A549 (cell line): Measurements from ENCODE around the gene SYNJ2BP. TPM values are rescaled to one million over a fixed set of nuclear protein-coding genes. Genes with fewer than 3 reads are reported as not detected.
"Not testable (repeated sequence)": the region's sequence is repeated elsewhere in the genome, so short reads cannot be mapped to it uniquely, and the experiment has no call there.

ENCODE experiments used
- ATAC-seq, 2 experiments: fragments of 200-7000 bp in 1 of 2; fragments of >200 bp in 1 of 2; cut with Nextera tagmentation in 1 of 2; cut with Tn5 transposase in 1 of 2; 3 replicates each; pipeline versions ENCODE4 v1.8.0 to v1.9.1; 2018 to 2020; ENCODE audit warnings: mild to moderate bottlenecking in 1 of 2, moderate library complexity in 1 of 2
- CTCF ChIA-PET: fragments of 300-600 bp; sonication (Branson Sonifier 250); formaldehyde crosslinking; extraction: SDS; loops from one replicate; lab custom pipeline; 2021; ENCODE audit warnings: antibody characterized with exemption, inconsistent platforms; lab: Yijun Ruan, JAX
- POLR2A ChIA-PET: fragments of 350-600 bp; formaldehyde crosslinking; extraction: SDS; loops from one replicate; lab custom pipeline; 2021; ENCODE audit warnings: antibody characterized with exemption, inconsistent platforms; lab: Yijun Ruan, JAX
- DNase-seq, 2 experiments: peaks; one replicate each; pipeline versions ENCODE4 v3.0.0 to v3.0.0-alpha.2; 2011 to 2016; ENCODE audit warnings: low read depth in 1 of 2, low spot score in 1 of 2
- FAIRE-seq: peaks from 2 replicates; lab custom pipeline; 2011; peaks lifted over from hg19 to GRCh38; lab: Jason Lieb, UNC
- H3K27ac ChIP-seq, 2 experiments: fragments of >200 bp; sonication (Bioruptor Twin); formaldehyde crosslinking; 3 replicates each; pipeline ENCODE4 v1.5.1; 2016 to 2017
- H3K4me1 ChIP-seq: fragments of >200 bp; sonication (Bioruptor Twin); formaldehyde crosslinking; 3 replicates; pipeline ENCODE4 v1.6.1; 2016
- H3K4me2 ChIP-seq: fragments of >200 bp; sonication (Bioruptor Twin); formaldehyde crosslinking; 3 replicates; pipeline ENCODE4 v1.6.1; 2016
- H3K4me3 ChIP-seq: fragments of >200 bp; sonication (Bioruptor Twin); formaldehyde crosslinking; 3 replicates; pipeline ENCODE4 v1.5.1; 2016
- H3K9me3 ChIP-seq: fragments of >200 bp; sonication (Bioruptor Twin); formaldehyde crosslinking; 3 replicates; pipeline ENCODE4 v1.6.1; 2016
- CBX8 ChIP-seq: fragments of 200-600 bp; sonication (generic); IDR thresholded peaks from 2 replicates; pipeline ENCODE4 v1.6.1; 2016
- CEBPB ChIP-seq, 2 experiments: fragments of >200 bp in 1 of 2; sonication (Bioruptor Twin) in 1 of 2; formaldehyde crosslinking in 1 of 2; IDR thresholded peaks; 2 replicates each; pipeline ENCODE4 v1.6.1; 2012 to 2016
- EP300 ChIP-seq, 2 experiments: fragments of >200 bp; sonication (Bioruptor Twin); formaldehyde crosslinking; IDR thresholded peaks; 2 replicates in 1 of 2; 3 replicates in 1 of 2; pipeline ENCODE4 v1.6.1; 2016 to 2017
- HDAC2 ChIP-seq: fragments of 200-600 bp; sonication (generic); IDR thresholded peaks from 2 replicates; pipeline ENCODE4 v1.6.1; 2016
- HOXA7 ChIP-seq: fragments of 250-450 bp; sonication (Bioruptor Pico); IDR thresholded peaks from 2 replicates; pipeline ENCODE4 v1.5.0; 2020; ENCODE audit warnings: mild to moderate bottlenecking, moderate library complexity
- KDM1A ChIP-seq: fragments of 200-600 bp; sonication (generic); IDR thresholded peaks from 2 replicates; pipeline ENCODE4 v1.6.1; 2016; ENCODE audit warnings: low read depth, mild to moderate bottlenecking
- MAFK ChIP-seq: fragments of 450-650 bp; IDR thresholded peaks from 2 replicates; pipeline ENCODE4 v1.6.1; 2014; ENCODE audit not compliant: partially characterized antibody
- MAZ ChIP-seq: fragments of 150-350 bp; IDR thresholded peaks from 2 replicates; pipeline ENCODE4 v1.6.1; 2014; ENCODE audit warnings: antibody characterized with exemption, low read depth, low read length, borderline replicate concordance
- NFE2L2 ChIP-seq: fragments of 150-350 bp; conservative IDR thresholded peaks from 2 replicates; pipeline ENCODE4 v1.6.1; 2014; ENCODE audit warnings: low read length
- NPAS2 ChIP-seq: fragments of 250-450 bp; sonication (Bioruptor Pico); IDR thresholded peaks from 2 replicates; pipeline ENCODE4 v1.8.0; 2022; ENCODE audit warnings: mild to moderate bottlenecking, moderate library complexity, borderline replicate concordance
- PHF8 ChIP-seq: fragments of 200-600 bp; sonication (generic); IDR thresholded peaks from 2 replicates; pipeline ENCODE4 v1.6.1; 2016; ENCODE audit warnings: low read depth, mild to moderate bottlenecking, antibody characterized with exemption, moderate library complexity, borderline replicate concordance
- POLR2A ChIP-seq: IDR thresholded peaks from 2 replicates; pipeline ENCODE4 v1.6.1; 2012; ENCODE audit warnings: mild to moderate bottlenecking, low read length
- POLR2AphosphoS2 ChIP-seq: conservative IDR thresholded peaks from 2 replicates; pipeline ENCODE4 v1.6.1; 2012; ENCODE audit warnings: low read length, improper control_type of control experiment, inconsistent platforms
- RAD21 ChIP-seq, 2 experiments: fragments of >200 bp in 1 of 2; sonication (Bioruptor Twin) in 1 of 2; formaldehyde crosslinking in 1 of 2; IDR thresholded peaks in 1 of 2; conservative IDR thresholded peaks in 1 of 2; 2 replicates in 1 of 2; 3 replicates in 1 of 2; pipeline ENCODE4 v1.6.1; 2012 to 2018; ENCODE audit warnings: inconsistent platforms in 1 of 2
- RARB ChIP-seq: fragments of 250-450 bp; sonication (Bioruptor Pico); IDR thresholded peaks from 2 replicates; pipeline ENCODE4 v1.8.0; 2021; ENCODE audit warnings: mild to moderate bottlenecking, moderate library complexity
- RFX5 ChIP-seq: fragments of 450-650 bp; IDR thresholded peaks from 2 replicates; pipeline ENCODE4 v1.7.1; 2014; ENCODE audit warnings: antibody characterized with exemption, mild to moderate bottlenecking, moderate library complexity
- RNF2 ChIP-seq: fragments of 200-600 bp; sonication (generic); IDR thresholded peaks from 2 replicates; pipeline ENCODE4 v1.6.1; 2016; ENCODE audit warnings: low read depth, mild to moderate bottlenecking, antibody characterized with exemption, moderate library complexity, borderline replicate concordance
- SMC3 ChIP-seq: fragments of >200 bp; sonication (Bioruptor Twin); formaldehyde crosslinking; IDR thresholded peaks from 3 replicates; pipeline ENCODE4 v1.6.1; 2018; ENCODE audit warnings: inconsistent platforms
- SREBF2 ChIP-seq: fragments of 450-650 bp; IDR thresholded peaks from 2 replicates; pipeline ENCODE4 v1.6.1; 2014; ENCODE audit warnings: mild to moderate bottlenecking, moderate library complexity
- WGBS: methylation state at CpG from one replicate; pipeline ENCODE4 v1.1.6; 2017; ENCODE audit errors: missing lambda C conversion rate; 5-methylcytosine and 5-hydroxymethylcytosine counted together
- polyA plus RNA-seq, 4 experiments: library from polyadenylated mRNA; depleted of rRNA in 3 of 4; stranded (reverse); fragments of >200 nt; fragmentation: RNase III in 1 of 4; extraction: RNeasy Plus Mini Kit Qiagen cat#74134 plus additional on column Dnase treatment in 1 of 4; gene quantifications; 2 replicates in 3 of 4; 3 replicates in 1 of 4; pipeline ENCODE4 v1.2.3, GENCODE V29; 2011 to 2017
- TF ChIP-seq, protein P1 (sequence below): fragments of >200 bp; sonication (Bioruptor Twin); formaldehyde crosslinking; IDR thresholded peaks from 3 replicates; pipeline ENCODE4 v1.5.1; 2016
- TF ChIP-seq, protein P2 (sequence below): IDR thresholded peaks from 2 replicates; pipeline ENCODE4 v1.6.1; 2012
- TF ChIP-seq, protein P3 (sequence below): fragments of >200 bp; sonication (Bioruptor Twin); formaldehyde crosslinking; IDR thresholded peaks from 2 replicates; pipeline ENCODE4 v1.6.1; 2016
- TF ChIP-seq, protein P4 (sequence below): IDR thresholded peaks from 2 replicates; pipeline ENCODE4 v1.6.1; 2012

Gene SYNJ2BP
- polyA plus RNA-seq, 2 of the 4 experiments (the other 2 are of a cell fraction), result 13.0 to 31.9 TPM

DNA sequence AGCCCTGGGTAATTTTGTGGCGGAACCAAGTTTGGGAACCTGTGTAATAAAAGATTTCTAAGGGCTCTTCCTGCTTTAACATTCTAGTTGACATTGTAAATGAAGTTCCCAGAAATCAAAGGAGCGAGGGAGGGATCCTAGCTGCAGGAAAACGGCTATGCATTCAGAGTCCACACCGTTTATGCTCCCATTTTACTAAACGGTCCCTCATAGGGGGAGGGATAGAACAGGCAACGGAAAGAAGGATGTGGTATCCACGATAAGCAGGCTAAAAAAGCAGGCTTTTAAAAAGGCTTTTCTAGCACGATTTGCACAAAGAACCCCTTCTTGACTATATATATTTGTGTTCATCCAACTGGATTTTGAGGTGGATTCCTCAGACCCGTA is 559 bp downstream of the SYNJ2BP start:
- peak in 1 of 2 experiments; percentile 3 for DNase-seq
- WGBS, result 6% methylated on average over 9 of the region's 9 CpGs
- ATAC-seq, result peak; percentile 69 to 72; a peak in 4 of 6 replicates
- ChIA-PET CTCF (interaction anchor here (1.4 kb wide), 1 partner anchor 23 kb away, joined by 3 read pairs; no protein-coding TSS in a partner anchor), POLR2A (no interaction called here)
- H3K9me3 ChIP-seq, result no peaks in the 10 kb centered on the region
- peak overlapping the region; percentile 66 for H3K4me3 ChIP-seq
- peaks cover 13% of the 10 kb centered on the region; the same call in 2 of the 3 replicates for H3K4me1 ChIP-seq
- TF ChIP-seq, protein P1, sequence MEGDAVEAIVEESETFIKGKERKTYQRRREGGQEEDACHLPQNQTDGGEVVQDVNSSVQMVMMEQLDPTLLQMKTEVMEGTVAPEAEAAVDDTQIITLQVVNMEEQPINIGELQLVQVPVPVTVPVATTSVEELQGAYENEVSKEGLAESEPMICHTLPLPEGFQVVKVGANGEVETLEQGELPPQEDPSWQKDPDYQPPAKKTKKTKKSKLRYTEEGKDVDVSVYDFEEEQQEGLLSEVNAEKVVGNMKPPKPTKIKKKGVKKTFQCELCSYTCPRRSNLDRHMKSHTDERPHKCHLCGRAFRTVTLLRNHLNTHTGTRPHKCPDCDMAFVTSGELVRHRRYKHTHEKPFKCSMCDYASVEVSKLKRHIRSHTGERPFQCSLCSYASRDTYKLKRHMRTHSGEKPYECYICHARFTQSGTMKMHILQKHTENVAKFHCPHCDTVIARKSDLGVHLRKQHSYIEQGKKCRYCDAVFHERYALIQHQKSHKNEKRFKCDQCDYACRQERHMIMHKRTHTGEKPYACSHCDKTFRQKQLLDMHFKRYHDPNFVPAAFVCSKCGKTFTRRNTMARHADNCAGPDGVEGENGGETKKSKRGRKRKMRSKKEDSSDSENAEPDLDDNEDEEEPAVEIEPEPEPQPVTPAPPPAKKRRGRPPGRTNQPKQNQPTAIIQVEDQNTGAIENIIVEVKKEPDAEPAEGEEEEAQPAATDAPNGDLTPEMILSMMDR, result no peak
- TF ChIP-seq PHF8 (no peak), POLR2AphosphoS2 (no peak), RARB (CRISPR knock-in tag) (no peak), EP300 (IDR thresholded peaks at IDR 0.05) (no peak), KDM1A (no peak), NFE2L2 (no peak), RFX5 (no peak), SREBF2 (no peak), HDAC2 (no peak), POLR2A (no peak), RNF2 (no peak)
- TF ChIP-seq, protein P2, sequence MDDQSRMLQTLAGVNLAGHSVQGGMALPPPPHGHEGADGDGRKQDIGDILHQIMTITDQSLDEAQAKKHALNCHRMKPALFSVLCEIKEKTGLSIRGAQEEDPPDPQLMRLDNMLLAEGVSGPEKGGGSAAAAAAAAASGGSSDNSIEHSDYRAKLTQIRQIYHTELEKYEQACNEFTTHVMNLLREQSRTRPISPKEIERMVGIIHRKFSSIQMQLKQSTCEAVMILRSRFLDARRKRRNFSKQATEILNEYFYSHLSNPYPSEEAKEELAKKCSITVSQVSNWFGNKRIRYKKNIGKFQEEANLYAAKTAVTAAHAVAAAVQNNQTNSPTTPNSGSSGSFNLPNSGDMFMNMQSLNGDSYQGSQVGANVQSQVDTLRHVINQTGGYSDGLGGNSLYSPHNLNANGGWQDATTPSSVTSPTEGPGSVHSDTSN, result no peak
- H3K4me2 ChIP-seq, result peak overlapping the region; percentile 78
- no peak for FAIRE-seq
- peak overlapping the region; percentile 69 to 89 for H3K27ac ChIP-seq

DNA sequence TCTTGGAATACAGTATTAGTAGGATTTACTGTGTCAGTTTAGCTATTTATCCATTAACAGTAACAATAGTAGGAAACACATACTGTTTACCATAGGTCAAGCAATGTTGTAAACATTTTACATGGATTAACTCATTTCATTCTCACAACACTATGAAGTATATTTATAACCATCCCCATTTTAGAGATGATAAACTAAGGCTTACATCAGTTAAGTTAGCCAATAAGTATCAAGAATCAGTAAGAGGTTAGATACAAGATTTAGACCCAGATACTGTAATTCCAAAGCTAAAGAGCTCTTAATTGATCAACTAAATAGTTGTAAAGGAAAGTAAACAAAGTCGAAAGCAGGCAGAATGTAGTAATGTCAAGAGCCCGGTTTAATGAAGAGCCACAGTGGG is 1.1 kb downstream of the SYNJ2BP start:
- H3K4me3 ChIP-seq, result peak overlapping the region; percentile 66
- POLR2A ChIA-PET, result no interaction called here
- H3K9me3 ChIP-seq, result no peaks in the 10 kb centered on the region
- WGBS, result 21% methylated on average over 2 of the region's 2 CpGs
- H3K27ac ChIP-seq, result no peak overlapping the region
- DNase-seq, result no peak
- peak overlapping the region; percentile 78 for H3K4me2 ChIP-seq
- ATAC-seq, result no peak
- TF ChIP-seq, protein P2, result no peak
- peak; percentile 74; the same call in 1 of the 2 replicates for TF ChIP-seq KDM1A
- TF ChIP-seq, all 56 proteins: peak for 1
- CTCF ChIA-PET, result interaction anchor here (1.4 kb wide), 1 partner anchor 24 kb away, joined by 3 read pairs; no protein-coding TSS in a partner anchor
- H3K4me1 ChIP-seq, result peaks cover 13% of the 10 kb centered on the region; the same call in 2 of the 3 replicates
- no peak for FAIRE-seq

DNA sequence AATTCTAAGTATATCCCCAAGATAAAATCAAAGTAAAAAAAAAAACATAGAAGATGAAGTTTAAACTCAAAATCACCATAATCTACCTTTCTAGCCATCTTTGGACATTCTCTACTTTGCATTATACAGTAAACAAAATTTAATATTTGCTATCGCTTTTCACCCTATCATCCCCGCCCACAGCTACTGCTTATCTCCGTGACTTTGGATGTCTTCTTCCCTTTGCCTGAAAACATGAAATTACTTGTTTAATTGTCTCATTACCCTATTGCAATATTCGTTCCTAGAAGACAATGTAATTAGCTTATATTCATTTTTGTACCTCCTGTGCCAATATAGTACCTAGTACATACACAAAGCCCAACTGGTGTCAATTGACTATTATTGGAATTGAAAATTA is 9.3 kb downstream of the SYNJ2BP start:
- no peaks in the 10 kb centered on the region for H3K9me3 ChIP-seq
- 90% methylated on average over 4 of the region's 4 CpGs for WGBS
- H3K4me2 ChIP-seq, result no peak overlapping the region
- CTCF ChIA-PET, result interaction anchor here (0.6 kb wide), 1 partner anchor 214 kb away, joined by 3 read pairs; no protein-coding TSS in a partner anchor
- FAIRE-seq (no peak), ATAC-seq (no peak), DNase-seq (no peak)
- H3K4me1 ChIP-seq, result no peaks in the 10 kb centered on the region
- H3K4me3 ChIP-seq, result no peak overlapping the region
- TF ChIP-seq MAZ, result no peak
- no peak for TF ChIP-seq CBX8
- TF ChIP-seq RARB (CRISPR knock-in tag), result no peak
- TF ChIP-seq, protein P1, result no peak
- TF ChIP-seq CEBPB (IDR thresholded peaks at IDR 0.05), result no peak
- TF ChIP-seq, protein P3, sequence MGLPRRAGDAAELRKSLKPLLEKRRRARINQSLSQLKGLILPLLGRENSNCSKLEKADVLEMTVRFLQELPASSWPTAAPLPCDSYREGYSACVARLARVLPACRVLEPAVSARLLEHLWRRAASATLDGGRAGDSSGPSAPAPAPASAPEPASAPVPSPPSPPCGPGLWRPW, result no peak
- TF ChIP-seq RAD21 (conservative IDR thresholded peaks at IDR 0.05 in 1 of 2, IDR thresholded peaks at IDR 0.05 in 1 of 2), result no peak
- no peak for TF ChIP-seq MAFK
- TF ChIP-seq, protein P4, sequence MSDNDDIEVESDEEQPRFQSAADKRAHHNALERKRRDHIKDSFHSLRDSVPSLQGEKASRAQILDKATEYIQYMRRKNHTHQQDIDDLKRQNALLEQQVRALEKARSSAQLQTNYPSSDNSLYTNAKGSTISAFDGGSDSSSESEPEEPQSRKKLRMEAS, result no peak
- no peak for TF ChIP-seq RFX5
- no peak for TF ChIP-seq NPAS2 (CRISPR knock-in tag)
- TF ChIP-seq SMC3, result no peak
- TF ChIP-seq HOXA7 (CRISPR knock-in tag), result no peak
- POLR2A ChIA-PET, result no interaction called here
- H3K27ac ChIP-seq, result no peak overlapping the region

DNA sequence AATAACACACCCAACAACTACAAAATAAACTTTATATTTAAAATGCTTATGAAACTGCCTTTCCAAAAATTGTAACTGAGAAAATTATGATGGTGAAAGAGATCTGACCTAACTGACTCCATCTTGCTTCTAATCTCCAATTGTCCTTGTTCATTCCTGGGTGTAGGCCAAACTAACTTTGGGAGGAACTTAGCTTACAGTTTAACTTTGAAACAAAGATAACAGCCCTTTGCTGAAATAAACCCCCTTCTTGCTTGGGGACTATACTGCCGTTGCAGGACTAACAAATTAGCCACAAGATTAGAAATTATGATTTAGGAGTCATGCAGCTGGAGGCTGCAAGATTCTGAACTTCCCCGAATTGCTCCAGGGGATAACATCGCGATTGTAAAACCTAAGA is 10.7 kb downstream of the SYNJ2BP start:
- CTCF ChIA-PET, result interaction anchor here (0.5 to 0.6 kb wide), 2 partner anchors 10 to 1090 kb away, joined by 3 read pairs; no protein-coding TSS in a partner anchor
- ATAC-seq, H3K4me1 ChIP-seq, DNase-seq, H3K4me3 ChIP-seq, H3K27ac ChIP-seq, POLR2A ChIA-PET, H3K9me3 ChIP-seq, FAIRE-seq, H3K4me2 ChIP-seq: not testable (repeated sequence)
- 86% methylated on average over 4 of the region's 4 CpGs for WGBS
